Natural killer cell treated with Interleukin-12 subunit alpha and Interleukin-12 subunit beta and Interleukin-15 and Interleukin-18, amount 100 ng/mL, for 72 hours (primary cell): ENCODE measurements around the gene CLIC5. TPM values are rescaled to one million over a fixed set of nuclear protein-coding genes. Genes with fewer than 3 reads are reported as not detected.

Experiments
- ATAC-seq, 2 donors: fragments of 150-1000 bp; cut with Tn5 transposase in 1 of 2; sonication (Bioruptor Pico), chemical (Tn5 transposase) in 1 of 2; 2 replicates each; pipeline ENCODE4 v1.10.0; 2021
- DNase-seq: peaks from one replicate; pipeline ENCODE4 v3.0.0; 2022; ENCODE audit warnings: low spot score
- H3K27ac Mint-ChIP-seq, 2 donors: 1 replicate in 1 of 2; 2 replicates in 1 of 2; pipeline ENCODE4 v1.8.0; 2022; ENCODE audit warnings: mixed read lengths in 2 of 2, mild to moderate bottlenecking in 1 of 2, moderate library complexity in 1 of 2
- H3K27me3 Mint-ChIP-seq, 2 donors: 1 replicate in 1 of 2; 2 replicates in 1 of 2; pipeline ENCODE4 v1.8.0; 2022; ENCODE audit warnings: mixed read lengths in 2 of 2
- H3K36me3 Mint-ChIP-seq: one replicate; pipeline ENCODE4 v1.8.0; 2022; ENCODE audit warnings: mixed read lengths
- H3K4me1 Mint-ChIP-seq, 2 donors: 1 replicate in 1 of 2; 2 replicates in 1 of 2; pipeline ENCODE4 v1.8.0; 2022; ENCODE audit warnings: low read depth in 2 of 2, mixed read lengths in 2 of 2, mild to moderate bottlenecking in 1 of 2
- H3K4me3 Mint-ChIP-seq: one replicate; pipeline ENCODE4 v1.8.0; 2022; ENCODE audit warnings: mixed read lengths
- H3K9me3 Mint-ChIP-seq: 2 replicates; pipeline ENCODE4 v1.8.0; 2022; ENCODE audit warnings: mixed read lengths
- total RNA-seq, 2 donors: library from RNA; stranded (reverse); gene quantifications; one replicate each; pipeline ENCODE4 v1.2.3, GENCODE V29; 2022

The CLIC5 gene
- total RNA-seq, 2 donors from 2014 or later: 0.38 to 3.8 TPM

- H3K4me3 Mint-ChIP-seq: no peak overlapping the region
- peaks cover 8 to 22% of the 10 kb centered on the region in 2 donors for H3K27me3 Mint-ChIP-seq
- ATAC-seq (no peak), DNase-seq (no peak)
- H3K27ac Mint-ChIP-seq: no peak overlapping the region
- no peaks in the 10 kb centered on the region for H3K9me3 Mint-ChIP-seq
- H3K36me3 Mint-ChIP-seq: peaks cover 7% of the 10 kb centered on the region
- H3K4me1 Mint-ChIP-seq: peaks cover 30 to 43% of the 10 kb centered on the region in 2 donors
These were observed 123.5 kb downstream of the CLIC5 start for GRCh38 chr6:45892196-45892595.

GRCh38 chr6:45886776-45887175 is 128.9 kb downstream of the CLIC5 start:
- no peak for ATAC-seq
- peaks cover 7 to 8% of the 10 kb centered on the region in 2 donors for H3K4me1 Mint-ChIP-seq
- no peak overlapping the region for H3K27ac Mint-ChIP-seq

DNA sequence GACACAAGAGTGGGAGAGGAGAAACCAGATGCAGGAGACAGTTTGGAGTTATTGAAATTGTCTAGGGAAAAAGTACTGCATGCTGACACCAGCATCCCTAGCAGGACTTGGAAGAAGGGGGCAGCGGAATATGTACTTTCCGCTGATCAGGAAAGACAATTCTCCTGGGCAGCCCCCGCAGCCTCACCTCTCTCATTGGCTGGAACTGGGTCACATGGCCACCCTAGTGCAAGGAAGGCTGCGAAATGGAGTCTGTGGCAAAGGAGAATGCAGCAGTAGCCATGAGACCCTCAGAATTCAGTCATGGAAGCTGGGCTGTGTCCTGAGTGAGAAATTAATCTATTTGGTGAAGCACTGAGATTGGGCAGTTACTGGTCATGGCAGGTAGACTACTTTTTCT is 131.3 kb downstream of the CLIC5 start:
- no peaks in the 10 kb centered on the region for H3K36me3 Mint-ChIP-seq
- H3K4me3 Mint-ChIP-seq: no peak overlapping the region
- H3K27ac Mint-ChIP-seq: no peak overlapping the region
- H3K27me3 Mint-ChIP-seq: peaks cover 0 to 17% of the 10 kb centered on the region in 2 donors
- ATAC-seq (no peak), DNase-seq (no peak)
- no peaks in the 10 kb centered on the region for H3K9me3 Mint-ChIP-seq
- peaks cover 7 to 8% of the 10 kb centered on the region in 2 donors for H3K4me1 Mint-ChIP-seq

More at GRCh38 chr6:45886776-45887175, 128.9 kb downstream of the CLIC5 start:
- Mint-ChIP-seq H3K4me3 (no peak overlapping the region), H3K27me3 (peaks cover 0 to 14% of the 10 kb centered on the region in 2 donors), H3K9me3 (no peaks in the 10 kb centered on the region), H3K36me3 (no peaks in the 10 kb centered on the region)
- no peak for DNase-seq

- no peak for ATAC-seq
- Mint-ChIP-seq H3K36me3 (no peaks in the 10 kb centered on the region), H3K27me3 (peaks cover 0 to 15% of the 10 kb centered on the region in 2 donors)
These were observed 133.0 kb downstream of the CLIC5 start for GRCh38 chr6:45882671-45883070.

DNA sequence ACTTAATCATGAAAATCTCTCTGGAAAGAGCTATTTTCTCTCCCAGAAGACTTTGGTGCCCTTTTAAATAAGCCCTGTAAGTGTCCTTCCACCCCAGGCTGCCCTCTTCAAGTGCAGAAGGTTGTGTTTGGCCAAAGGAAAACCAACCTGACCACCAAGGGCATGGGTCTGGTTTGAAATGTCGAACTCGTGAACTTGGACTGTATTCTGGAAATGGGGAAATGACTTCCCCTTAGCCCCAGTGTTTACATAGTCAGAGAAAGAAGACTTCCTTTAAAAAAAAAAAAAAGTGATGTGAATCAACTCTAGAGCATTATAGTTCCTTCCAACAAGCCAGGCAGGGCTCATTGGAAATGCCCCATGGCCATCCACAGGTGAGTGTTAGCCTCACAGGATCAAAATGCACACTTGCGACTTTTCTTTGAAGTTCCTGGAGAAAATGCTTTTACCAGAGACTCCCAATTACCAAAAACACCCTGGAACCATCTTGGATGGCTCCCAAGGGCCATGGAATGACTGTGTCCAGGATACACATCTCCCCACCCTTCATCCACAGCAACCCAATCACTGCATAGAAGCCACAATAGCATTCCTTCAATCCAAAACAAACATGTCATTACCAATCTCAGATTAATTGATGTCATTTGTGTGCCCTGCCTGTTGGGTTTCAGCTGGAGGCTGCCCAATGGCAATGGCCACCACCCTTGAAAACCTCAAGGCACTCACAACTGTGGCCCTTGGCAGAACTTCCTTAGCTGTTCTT is 133.8 kb downstream of the CLIC5 start:
- no peak overlapping the region for H3K27ac Mint-ChIP-seq
- ATAC-seq (no peak), DNase-seq (no peak)
- no peaks in the 10 kb centered on the region for H3K36me3 Mint-ChIP-seq
- H3K9me3 Mint-ChIP-seq: no peaks in the 10 kb centered on the region
- no peak overlapping the region for H3K4me3 Mint-ChIP-seq
- H3K27me3 Mint-ChIP-seq: peaks cover 0 to 10% of the 10 kb centered on the region in 2 donors
- peaks cover 0 to 3% of the 10 kb centered on the region in 2 donors for H3K4me1 Mint-ChIP-seq

More at GRCh38 chr6:45882671-45883070, 133.0 kb downstream of the CLIC5 start:
- Mint-ChIP-seq H3K27ac (no peak overlapping the region), H3K9me3 (no peaks in the 10 kb centered on the region), H3K4me1 (peaks cover 3 to 5% of the 10 kb centered on the region in 2 donors), H3K4me3 (no peak overlapping the region)
- DNase-seq: no peak

DNA sequence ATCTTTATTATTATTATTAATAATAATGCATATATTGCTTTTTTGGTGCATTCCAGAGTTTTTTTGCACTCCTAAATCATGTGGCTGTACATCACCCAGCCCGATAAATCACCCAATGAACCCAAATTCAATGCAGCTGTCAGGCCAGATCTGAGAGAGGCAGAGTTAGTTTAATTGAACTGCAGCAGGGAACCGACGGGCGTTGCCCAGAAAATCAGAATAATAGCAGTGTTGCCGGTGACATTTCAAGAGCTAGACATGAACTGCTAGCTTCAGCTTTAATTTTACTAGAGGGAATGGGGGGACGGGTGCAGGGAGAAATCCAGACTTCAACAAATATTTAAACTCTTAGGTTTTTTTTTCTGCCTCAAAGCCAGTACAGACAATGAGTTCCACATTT is 135.0 kb downstream of the CLIC5 start:
- peaks cover 0 to 11% of the 10 kb centered on the region in 2 donors for H3K27me3 Mint-ChIP-seq
- no peaks in the 10 kb centered on the region for H3K9me3 Mint-ChIP-seq
- ATAC-seq (no peak), DNase-seq (no peak)
- H3K4me1 Mint-ChIP-seq: peaks cover 0 to 3% of the 10 kb centered on the region in 2 donors
- no peaks in the 10 kb centered on the region for H3K36me3 Mint-ChIP-seq
- H3K4me3 Mint-ChIP-seq: no peak overlapping the region
- H3K27ac Mint-ChIP-seq: no peak overlapping the region

GRCh38 chr6:45880159-45880558 is 135.5 kb downstream of the CLIC5 start:
- H3K4me1 Mint-ChIP-seq: peaks cover 0 to 3% of the 10 kb centered on the region in 2 donors
- no peak overlapping the region for H3K27ac Mint-ChIP-seq
- peaks cover 0 to 13% of the 10 kb centered on the region in 2 donors for H3K27me3 Mint-ChIP-seq
- no peak overlapping the region for H3K4me3 Mint-ChIP-seq
- no peaks in the 10 kb centered on the region for H3K36me3 Mint-ChIP-seq
- ATAC-seq (no peak), DNase-seq (no peak)
- H3K9me3 Mint-ChIP-seq: no peaks in the 10 kb centered on the region

- H3K9me3 Mint-ChIP-seq: no peaks in the 10 kb centered on the region
- ATAC-seq (no peak), DNase-seq (no peak)
- no peaks in the 10 kb centered on the region for H3K36me3 Mint-ChIP-seq
- no peak overlapping the region for H3K4me3 Mint-ChIP-seq
- H3K27ac Mint-ChIP-seq: no peak overlapping the region
- peaks cover 7 to 11% of the 10 kb centered on the region in 2 donors for H3K27me3 Mint-ChIP-seq
- H3K4me1 Mint-ChIP-seq: no peaks in the 10 kb centered on the region
These were observed 137.6 kb downstream of the CLIC5 start for GRCh38 chr6:45877970-45878590.

DNA sequence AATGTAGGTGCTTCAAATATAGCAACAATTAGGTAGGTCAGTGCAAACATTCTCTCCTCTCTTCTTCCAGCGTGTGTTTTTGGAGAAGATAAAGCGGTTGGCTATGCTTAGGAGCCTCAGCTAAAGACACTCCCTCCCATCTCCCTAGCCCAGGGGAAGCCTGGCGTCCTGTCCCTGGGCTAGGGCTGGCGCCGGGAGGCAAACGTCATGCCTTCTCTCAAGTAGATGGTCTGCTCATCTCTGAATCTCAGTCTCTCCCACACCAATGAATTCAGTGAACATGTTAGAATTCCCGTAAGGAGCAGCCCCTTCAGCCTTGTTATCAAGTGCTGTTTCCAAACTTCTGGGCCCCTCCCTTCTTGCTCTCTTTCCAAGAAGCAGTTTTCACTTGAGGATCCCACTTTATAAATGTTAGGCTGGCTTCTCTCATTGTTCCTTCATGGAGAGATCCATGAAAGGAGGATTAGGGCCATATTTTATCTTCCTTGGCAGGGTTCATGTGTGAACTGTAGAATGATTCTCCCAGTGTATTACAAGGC is 142.8 kb downstream of the CLIC5 start:
- Mint-ChIP-seq H3K9me3 (no peaks in the 10 kb centered on the region), H3K36me3 (no peaks in the 10 kb centered on the region), H3K4me1 (no peaks in the 10 kb centered on the region), H3K27me3 (peaks cover 8 to 21% of the 10 kb centered on the region in 2 donors), H3K27ac (no peak overlapping the region), H3K4me3 (no peak overlapping the region)
- DNase-seq (no peak), ATAC-seq (no peak)

DNA sequence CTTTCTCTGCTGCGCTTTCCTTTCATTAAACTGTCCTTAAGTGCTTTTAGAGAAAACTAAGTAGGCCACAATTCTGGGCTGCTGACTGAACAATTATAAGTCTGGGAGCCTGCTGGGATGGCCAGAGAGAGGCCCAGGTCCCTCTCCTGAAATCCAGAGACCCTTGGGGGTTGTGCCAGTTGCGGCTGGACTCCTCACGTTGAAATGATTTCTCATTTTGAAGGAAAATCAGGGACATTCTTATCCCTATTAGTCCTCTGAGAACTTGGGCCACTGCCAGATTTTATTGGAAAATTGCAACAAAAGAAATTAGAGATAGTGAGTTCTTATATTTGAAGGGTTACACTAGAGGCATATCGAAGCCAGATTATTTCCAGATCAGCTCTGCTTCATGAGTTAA is 145.1 kb downstream of the CLIC5 start:
- no peaks in the 10 kb centered on the region for H3K9me3 Mint-ChIP-seq
- DNase-seq (no peak), ATAC-seq (no peak)
- no peak overlapping the region for H3K4me3 Mint-ChIP-seq
- no peak overlapping the region for H3K27ac Mint-ChIP-seq
- peaks cover 14 to 24% of the 10 kb centered on the region in 2 donors for H3K27me3 Mint-ChIP-seq
- H3K4me1 Mint-ChIP-seq: no peaks in the 10 kb centered on the region
- H3K36me3 Mint-ChIP-seq: no peaks in the 10 kb centered on the region

DNA sequence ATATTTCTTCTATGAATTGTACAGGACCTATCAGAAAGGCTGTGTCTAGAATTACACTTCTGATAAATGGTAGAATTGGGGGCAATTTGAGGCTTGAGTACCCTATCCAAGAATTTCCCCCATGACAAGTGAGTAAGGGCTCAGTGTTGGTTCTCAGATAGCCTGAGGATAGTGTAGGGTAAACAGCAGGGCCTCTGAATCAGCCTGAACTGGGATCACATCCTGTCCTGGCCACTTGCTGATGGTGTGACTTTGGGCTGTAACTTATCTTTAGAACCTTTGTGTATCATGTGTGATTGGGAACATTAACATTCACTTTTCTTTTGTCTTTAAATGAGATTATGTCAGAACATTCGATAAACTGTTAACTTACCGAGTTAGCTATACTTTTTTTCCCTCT is 151.0 kb downstream of the CLIC5 start:
- no peak for ATAC-seq
- Mint-ChIP-seq H3K4me3 (no peak overlapping the region), H3K36me3 (no peaks in the 10 kb centered on the region), H3K9me3 (no peaks in the 10 kb centered on the region), H3K27ac (no peak overlapping the region), H3K27me3 (peaks cover 15% of the 10 kb centered on the region in 2 donors), H3K4me1 (no peaks in the 10 kb centered on the region)
- DNase-seq: no peak

DNA sequence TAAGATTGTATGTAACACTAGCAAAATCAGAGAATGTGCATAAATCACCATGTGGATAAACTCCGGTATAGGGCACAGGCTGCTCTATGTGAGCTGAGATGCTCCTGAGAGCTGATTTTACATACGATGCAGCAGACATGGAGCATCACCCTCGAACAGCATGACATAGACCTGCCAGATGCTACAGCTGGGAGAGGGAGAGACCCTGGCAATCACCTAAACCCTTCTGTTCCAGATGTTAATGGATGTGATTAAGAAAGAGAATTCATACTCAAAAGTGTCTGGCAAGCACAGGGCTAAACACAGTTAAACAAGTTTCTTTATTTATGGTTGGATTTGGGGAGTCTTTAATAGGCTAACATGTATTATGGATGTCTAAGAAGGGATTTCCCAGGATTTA is 157.0 kb downstream of the CLIC5 start:
- DNase-seq: no peak
- Mint-ChIP-seq H3K27ac (no peak overlapping the region), H3K36me3 (no peaks in the 10 kb centered on the region), H3K27me3 (peaks cover 9 to 16% of the 10 kb centered on the region in 2 donors), H3K9me3 (no peaks in the 10 kb centered on the region), H3K4me1 (no peaks in the 10 kb centered on the region), H3K4me3 (no peak overlapping the region)
- ATAC-seq: no peak

GRCh38 chr6:45857827-45858226 is 157.8 kb downstream of the CLIC5 start:
- H3K4me1 Mint-ChIP-seq: no peaks in the 10 kb centered on the region
- H3K4me3 Mint-ChIP-seq: no peak overlapping the region
- H3K9me3 Mint-ChIP-seq: no peaks in the 10 kb centered on the region
- H3K36me3 Mint-ChIP-seq: no peaks in the 10 kb centered on the region
- peaks cover 12 to 19% of the 10 kb centered on the region in 2 donors for H3K27me3 Mint-ChIP-seq
- DNase-seq: no peak
- H3K27ac Mint-ChIP-seq: no peak overlapping the region
- ATAC-seq: no peak
